ENCODE data around the gene SCO2.

DNA sequence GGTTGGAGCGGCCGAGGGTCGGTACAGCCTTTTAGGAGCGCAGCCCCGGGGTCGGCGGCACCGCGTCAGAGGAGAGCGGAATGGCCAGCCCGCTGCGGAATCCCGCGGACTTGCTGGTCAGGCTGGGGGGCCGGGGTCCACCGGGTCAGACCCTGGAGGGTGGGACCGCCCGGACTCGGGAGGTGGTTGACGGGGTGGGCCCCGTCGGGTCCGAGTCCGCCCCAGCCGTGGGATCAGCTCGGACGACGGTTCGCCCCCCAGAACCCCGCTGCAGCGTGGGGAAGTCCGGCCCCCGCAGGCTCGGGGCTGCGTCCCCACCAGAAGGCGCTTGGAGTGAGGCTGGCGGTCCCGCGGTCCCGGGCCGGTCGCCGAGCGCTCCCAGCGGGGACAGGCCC, 44.4 kb downstream of the SCO2 start:
- TF ChIP-seq, protein P1, sequence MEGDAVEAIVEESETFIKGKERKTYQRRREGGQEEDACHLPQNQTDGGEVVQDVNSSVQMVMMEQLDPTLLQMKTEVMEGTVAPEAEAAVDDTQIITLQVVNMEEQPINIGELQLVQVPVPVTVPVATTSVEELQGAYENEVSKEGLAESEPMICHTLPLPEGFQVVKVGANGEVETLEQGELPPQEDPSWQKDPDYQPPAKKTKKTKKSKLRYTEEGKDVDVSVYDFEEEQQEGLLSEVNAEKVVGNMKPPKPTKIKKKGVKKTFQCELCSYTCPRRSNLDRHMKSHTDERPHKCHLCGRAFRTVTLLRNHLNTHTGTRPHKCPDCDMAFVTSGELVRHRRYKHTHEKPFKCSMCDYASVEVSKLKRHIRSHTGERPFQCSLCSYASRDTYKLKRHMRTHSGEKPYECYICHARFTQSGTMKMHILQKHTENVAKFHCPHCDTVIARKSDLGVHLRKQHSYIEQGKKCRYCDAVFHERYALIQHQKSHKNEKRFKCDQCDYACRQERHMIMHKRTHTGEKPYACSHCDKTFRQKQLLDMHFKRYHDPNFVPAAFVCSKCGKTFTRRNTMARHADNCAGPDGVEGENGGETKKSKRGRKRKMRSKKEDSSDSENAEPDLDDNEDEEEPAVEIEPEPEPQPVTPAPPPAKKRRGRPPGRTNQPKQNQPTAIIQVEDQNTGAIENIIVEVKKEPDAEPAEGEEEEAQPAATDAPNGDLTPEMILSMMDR (IDR thresholded peaks at IDR 0.05; ENCODE audit: borderline replicate concordance, extremely low read depth, low read length, poor library complexity, severe bottlenecking) = no peak
- TF ChIP-seq EZH2 (IDR thresholded peaks at IDR 0.05; ENCODE audit: borderline replicate concordance, low read depth, low read length, severe bottlenecking) = no peak

All from DND-41 (cell line).